ENCODE measurements around the gene FUOM.

Gene FUOM, protein sequence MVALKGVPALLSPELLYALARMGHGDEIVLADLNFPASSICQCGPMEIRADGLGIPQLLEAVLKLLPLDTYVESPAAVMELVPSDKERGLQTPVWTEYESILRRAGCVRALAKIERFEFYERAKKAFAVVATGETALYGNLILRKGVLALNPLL

DNA sequence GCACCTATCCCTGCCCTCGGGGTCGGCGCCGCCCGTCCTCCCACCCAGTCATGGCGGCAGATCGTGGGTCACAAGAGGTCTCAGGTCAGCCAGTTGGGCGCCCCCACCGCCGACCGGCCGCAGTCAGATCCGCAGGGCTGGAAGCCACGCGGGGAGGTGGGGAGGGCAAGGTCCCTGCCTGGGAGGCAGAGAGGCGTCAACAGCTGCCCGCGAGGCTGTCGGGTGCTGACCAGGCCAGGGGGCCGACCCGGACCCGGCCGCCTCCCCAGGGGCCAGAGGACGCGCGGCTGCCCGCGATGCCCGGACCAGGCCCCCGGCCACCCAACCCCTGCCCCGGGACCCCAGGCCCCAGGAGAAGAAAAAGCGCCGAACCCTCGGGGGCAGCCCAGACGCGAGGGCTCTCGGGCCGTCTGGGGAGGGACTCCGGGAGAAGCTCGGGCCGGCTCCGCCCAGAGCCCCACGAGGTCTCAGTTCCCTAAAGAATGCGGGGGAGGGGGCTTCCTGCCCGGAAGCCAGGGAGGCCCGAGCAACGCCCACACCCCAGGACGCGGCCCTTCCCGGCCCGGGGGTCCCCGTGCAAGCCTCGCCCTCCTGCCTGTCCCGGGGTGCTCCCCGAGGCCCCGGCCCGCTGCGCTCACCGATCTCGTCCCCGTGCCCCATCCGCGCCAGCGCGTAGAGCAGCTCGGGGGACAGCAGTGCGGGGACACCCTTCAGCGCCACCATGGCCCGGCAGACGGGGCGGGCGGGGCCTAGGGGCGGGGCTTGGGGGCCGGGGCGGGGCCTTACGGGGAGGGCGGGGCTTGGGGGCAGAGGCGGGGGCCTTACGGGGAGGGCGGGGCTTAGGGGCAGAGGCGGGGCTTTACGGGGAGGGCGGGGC, at the start of gene FUOM:
FUOM (minus strand) TSS at position 735 of the 877 bp plus-strand sequence; CDS start at position 723, 12 bp downstream.
- Histone ChIP-seq H3K4me1 (ENCODE audit: insufficient read depth, low read length) (no peaks in the 10 kb centered on the region), H3K9ac (ENCODE audit: low read depth, low read length) (peak within 1 kb of the TSS; percentile 91), H3K36me3 (ENCODE audit: insufficient read depth, low read length) (no peaks in the 10 kb centered on the region), H3K9me3 (ENCODE audit: control insufficient read depth, insufficient read depth, low read length) (no peaks in the 10 kb centered on the region)

DNA sequence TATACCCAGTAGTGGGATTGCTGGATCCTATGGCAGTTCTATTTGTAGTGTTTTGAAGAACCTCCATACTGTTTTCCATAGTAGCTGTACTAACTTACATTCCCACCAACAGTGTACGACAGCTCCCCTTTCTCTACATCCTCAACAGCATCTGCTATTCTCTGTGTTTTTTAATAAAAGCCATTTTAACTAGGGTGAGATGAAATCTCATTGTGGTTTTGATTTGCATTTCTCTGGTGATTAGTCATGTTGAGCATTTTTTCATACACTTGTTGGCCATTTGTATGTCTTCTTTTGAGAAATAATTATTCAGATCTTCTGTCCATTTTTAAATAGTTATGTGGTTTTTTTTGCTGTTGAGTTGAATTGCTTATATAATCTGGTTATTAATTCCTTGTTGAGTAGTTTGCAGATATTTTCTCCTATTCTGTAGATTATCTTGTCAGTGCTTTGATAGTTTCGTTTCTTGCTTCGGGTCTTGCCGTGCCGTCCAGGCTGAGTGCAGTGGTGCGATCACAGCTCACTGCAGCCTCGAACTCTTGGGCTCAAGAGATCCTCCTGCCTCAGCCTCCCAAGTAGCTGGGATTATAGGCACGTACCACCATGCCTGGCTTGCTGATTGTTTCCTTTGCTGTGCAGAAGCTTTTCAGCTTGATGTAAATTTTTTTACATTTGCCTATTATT, 48.2 kb upstream of the FUOM start:
- H3K9ac ChIP-seq (ENCODE audit: low read depth, low read length), result no peak overlapping the region
- H3K36me3 ChIP-seq (ENCODE audit: insufficient read depth, low read length), result peaks cover 10% of the 10 kb centered on the region

DNA sequence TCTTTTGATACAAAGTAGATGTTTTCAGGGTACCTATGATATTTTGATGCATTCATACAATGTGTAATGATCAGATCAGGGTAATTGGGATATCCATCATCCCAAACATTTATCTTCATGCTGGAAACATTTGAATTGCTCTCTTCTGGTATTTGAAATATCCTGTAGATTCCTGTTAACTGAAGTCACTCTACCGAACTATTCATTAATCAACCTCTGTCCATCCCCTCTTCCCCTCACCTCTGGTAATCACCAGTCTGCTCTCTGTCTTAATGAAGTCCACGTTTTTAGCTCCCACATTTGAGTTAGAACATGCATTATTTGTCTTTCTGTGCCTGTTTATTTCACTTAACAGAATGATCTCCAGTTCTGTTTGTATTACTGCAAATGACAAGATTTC, 47.5 kb upstream of the FUOM start:
- no peaks in the 10 kb centered on the region for H3K4me1 ChIP-seq (ENCODE audit: insufficient read depth, low read length)
- no peak overlapping the region for H3K9ac ChIP-seq (ENCODE audit: low read depth, low read length)
- H3K9me3 ChIP-seq (ENCODE audit: control insufficient read depth, insufficient read depth, low read length), result 0 out of 2 replicates have a peak, but pooled peaks cover 3% of the 10 kb centered on the region
- H3K36me3 ChIP-seq (ENCODE audit: insufficient read depth, low read length), result peaks cover 11% of the 10 kb centered on the region

More for the DNA sequence above, 48.2 kb upstream of the FUOM start:
- Histone ChIP-seq H3K9me3 (ENCODE audit: control insufficient read depth, insufficient read depth, low read length) (0 out of 2 replicates have a peak, but pooled peaks cover 3% of the 10 kb centered on the region), H3K4me1 (ENCODE audit: insufficient read depth, low read length) (no peaks in the 10 kb centered on the region)

DNA sequence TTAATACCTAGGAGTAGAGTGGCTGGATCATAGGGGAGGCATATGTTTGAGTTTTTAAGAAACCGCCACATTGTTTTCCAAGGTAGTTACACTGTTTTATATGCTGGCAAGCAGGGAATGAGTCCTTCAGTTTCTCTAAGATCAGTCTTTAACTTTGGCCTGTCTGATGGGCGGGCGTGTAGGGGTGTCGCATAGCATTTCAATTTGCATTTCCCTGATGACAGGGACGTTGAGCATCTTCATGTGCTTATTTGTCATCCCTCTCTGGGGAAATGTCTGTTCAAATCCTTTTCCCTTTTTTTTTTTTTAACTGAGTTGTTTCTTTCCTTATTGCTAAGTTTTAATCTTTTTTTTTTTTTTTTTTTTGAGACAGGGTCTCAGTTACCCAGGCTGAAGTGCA, 46.0 kb upstream of the FUOM start:
- Histone ChIP-seq H3K36me3 (ENCODE audit: insufficient read depth, low read length) (peaks cover 10% of the 10 kb centered on the region), H3K9ac (ENCODE audit: low read depth, low read length) (no peak overlapping the region), H3K4me1 (ENCODE audit: insufficient read depth, low read length) (no peaks in the 10 kb centered on the region), H3K9me3 (ENCODE audit: control insufficient read depth, insufficient read depth, low read length) (no peaks in the 10 kb centered on the region)

DNA sequence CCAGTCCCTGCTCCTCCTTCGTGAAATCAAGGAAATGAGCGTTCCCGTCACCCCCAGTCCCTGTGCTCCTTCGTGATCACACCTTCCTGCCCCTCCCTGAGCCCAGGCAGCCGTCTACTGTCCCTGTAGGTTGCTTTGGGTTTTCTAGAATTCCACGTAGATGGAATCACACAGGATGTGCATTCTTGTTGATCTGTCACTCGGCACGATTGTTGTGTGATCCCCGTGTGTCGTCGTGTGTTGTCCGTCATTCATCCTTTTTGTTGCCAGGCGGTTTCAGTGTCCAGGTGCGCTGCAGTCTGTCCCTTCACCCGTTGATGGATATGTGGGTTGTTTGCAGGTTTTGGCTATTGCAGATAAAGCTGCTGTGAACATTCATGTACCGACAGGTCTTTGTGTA, 45.5 kb upstream of the FUOM start:
- peaks cover 7% of the 10 kb centered on the region for H3K36me3 ChIP-seq (ENCODE audit: insufficient read depth, low read length)
- H3K4me1 ChIP-seq (ENCODE audit: insufficient read depth, low read length), result no peaks in the 10 kb centered on the region
- no peak overlapping the region for H3K9ac ChIP-seq (ENCODE audit: low read depth, low read length)
- H3K9me3 ChIP-seq (ENCODE audit: control insufficient read depth, insufficient read depth, low read length), result no peaks in the 10 kb centered on the region

DNA sequence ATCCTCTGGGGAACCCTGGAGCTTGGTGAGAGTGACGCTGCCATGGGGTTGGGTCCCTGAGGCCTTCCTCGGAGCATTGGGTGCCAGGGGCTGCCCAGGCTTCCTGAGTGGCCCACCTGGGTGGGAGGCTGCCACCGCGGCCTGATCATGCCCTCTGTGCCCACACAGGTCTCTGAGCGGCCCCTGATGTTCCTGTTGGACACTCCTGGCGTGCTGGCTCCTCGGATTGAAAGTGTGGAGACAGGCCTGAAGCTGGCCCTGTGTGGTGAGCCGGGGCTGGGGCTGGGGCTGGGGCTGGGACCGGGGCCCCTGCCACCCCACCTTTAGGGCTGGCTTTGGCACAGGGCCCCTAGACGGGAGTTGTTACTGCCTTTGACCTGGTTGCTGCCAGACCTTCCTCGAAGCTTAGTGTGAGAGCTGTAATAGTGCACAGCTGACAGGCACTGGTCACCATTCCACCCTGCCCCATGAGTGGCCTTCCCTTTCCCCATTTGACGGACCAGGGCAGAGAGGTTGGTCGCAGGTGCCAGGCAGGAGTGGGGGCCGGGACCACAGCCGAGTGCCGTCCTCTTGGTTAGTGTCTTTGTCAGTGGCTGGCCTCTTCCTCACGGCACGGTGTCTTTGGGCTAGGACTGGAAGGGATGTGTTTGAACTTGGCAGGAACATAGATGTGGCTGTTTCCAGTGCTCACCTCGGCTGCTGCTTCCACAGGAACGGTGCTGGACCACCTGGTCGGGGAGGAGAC, 44.3 kb upstream of the FUOM start:
- Histone ChIP-seq H3K9me3 (ENCODE audit: control insufficient read depth, insufficient read depth, low read length) (no peaks in the 10 kb centered on the region), H3K4me1 (ENCODE audit: insufficient read depth, low read length) (no peaks in the 10 kb centered on the region), H3K36me3 (ENCODE audit: insufficient read depth, low read length) (peaks cover 6% of the 10 kb centered on the region), H3K9ac (ENCODE audit: low read depth, low read length) (no peak overlapping the region)

DNA sequence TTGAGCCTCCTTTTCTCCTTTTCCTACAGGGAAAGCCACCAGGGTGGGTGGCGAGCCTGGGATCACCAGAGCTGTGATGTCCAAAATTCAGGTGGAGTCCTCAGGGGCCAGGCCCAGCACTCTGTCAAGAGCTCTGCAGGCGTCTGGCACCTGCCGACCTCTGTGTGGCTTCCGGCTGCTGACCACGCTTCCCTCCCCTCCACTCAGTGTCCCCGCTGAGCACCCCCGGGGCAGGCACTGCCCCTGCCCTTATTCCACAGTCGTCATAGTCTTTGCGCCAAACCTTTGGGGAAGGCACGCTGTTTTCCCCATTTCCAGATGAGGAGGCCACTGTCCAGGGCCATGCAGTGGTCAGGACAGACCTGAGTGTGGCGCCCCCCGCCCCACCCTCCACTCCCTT, 43.7 kb upstream of the FUOM start:
- no peak overlapping the region for H3K9ac ChIP-seq (ENCODE audit: low read depth, low read length)
- H3K36me3 ChIP-seq (ENCODE audit: insufficient read depth, low read length), result peaks cover 6% of the 10 kb centered on the region
- H3K4me1 ChIP-seq (ENCODE audit: insufficient read depth, low read length), result no peaks in the 10 kb centered on the region
- H3K9me3 ChIP-seq (ENCODE audit: control insufficient read depth, insufficient read depth, low read length), result no peaks in the 10 kb centered on the region

DNA sequence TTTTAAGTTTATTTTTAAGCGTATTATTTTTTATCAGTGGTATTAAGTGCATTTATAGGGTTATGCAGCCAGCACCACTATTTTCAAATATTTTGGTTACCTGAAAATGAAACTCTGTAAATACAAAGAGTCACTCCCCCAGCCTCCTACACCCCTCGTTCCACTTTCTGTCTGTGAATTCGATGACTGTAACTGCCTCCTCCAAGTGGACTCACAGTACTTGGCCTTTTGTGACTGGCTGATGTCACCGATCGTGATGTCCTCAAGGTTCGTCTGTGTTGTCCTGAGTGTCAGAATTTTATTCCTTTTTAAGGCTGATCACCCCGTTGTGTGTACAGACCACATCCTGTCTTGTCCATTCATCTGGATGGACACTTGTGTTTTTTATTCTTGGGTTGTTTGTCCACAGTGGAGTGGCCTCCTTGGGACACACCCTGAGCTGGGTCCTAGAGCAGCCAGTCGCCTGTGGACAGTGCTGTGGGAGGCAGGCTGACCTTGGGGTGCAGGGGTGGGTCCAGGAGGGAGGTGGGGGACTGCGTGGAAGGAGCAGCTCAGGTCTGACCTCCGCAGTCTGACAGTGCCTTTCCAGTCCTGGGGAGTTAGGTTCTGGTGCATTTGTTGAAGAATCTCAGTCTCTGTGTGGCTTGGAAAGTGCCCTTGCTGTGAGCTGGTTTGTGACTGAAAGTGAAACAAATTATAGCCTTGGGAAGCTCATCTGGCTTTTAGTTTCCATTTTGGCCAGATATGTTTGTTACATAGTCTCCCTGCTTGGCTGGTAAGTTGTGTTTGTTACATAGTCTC, 43.0 kb upstream of the FUOM start:
- H3K9ac ChIP-seq (ENCODE audit: low read depth, low read length), result no peak overlapping the region
- no peaks in the 10 kb centered on the region for H3K4me1 ChIP-seq (ENCODE audit: insufficient read depth, low read length)
- no peaks in the 10 kb centered on the region for H3K9me3 ChIP-seq (ENCODE audit: control insufficient read depth, insufficient read depth, low read length)
- peaks cover 6% of the 10 kb centered on the region for H3K36me3 ChIP-seq (ENCODE audit: insufficient read depth, low read length)

DNA sequence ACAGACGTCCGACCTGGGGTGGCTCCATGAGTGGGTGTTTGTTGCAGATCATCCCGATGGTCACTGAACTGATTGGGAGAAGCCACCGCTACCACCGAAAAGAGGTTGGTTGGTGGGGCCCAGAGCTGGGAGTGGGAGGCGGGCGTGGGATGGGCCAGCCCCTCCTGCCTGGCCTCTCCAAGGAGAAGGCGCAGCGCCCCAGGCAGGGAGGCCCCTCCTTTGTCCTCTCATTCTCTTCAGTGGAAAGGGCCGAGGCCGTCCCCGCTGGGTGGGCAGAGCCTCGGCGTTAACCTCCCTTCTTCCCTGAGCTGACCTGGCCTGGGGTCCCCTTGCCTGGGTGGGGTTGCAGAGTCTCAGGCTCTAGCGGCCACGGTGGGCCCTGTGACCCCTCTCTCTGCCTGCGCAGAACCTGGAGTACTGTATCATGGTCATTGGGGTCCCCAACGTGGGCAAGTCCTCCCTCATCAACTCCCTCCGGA, 41.3 kb upstream of the FUOM start:
- Histone ChIP-seq H3K9me3 (ENCODE audit: control insufficient read depth, insufficient read depth, low read length) (no peaks in the 10 kb centered on the region), H3K4me1 (ENCODE audit: insufficient read depth, low read length) (no peaks in the 10 kb centered on the region), H3K9ac (ENCODE audit: low read depth, low read length) (no peak overlapping the region), H3K36me3 (ENCODE audit: insufficient read depth, low read length) (peaks cover 4% of the 10 kb centered on the region)

DNA sequence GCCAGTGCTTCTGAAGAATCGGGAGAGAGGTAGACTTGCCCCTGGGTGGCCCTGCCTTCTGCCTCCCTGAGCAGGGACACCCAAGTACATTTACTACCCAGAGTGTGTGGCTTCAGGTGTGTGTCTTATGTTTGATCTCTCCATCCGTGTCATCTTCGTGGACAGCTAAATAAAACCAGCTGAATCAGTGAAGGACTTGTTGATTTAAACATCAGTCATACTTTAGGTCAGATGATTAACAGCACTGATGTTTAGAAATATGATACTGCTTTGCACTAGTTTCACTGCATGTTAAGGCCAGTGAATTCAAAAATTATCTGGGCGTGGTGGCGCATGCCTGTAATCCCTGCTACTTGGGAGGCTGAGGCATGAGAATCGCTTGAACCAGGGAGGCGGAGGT, 40.1 kb upstream of the FUOM start:
- Histone ChIP-seq H3K36me3 (ENCODE audit: insufficient read depth, low read length) (peaks cover 4% of the 10 kb centered on the region), H3K4me1 (ENCODE audit: insufficient read depth, low read length) (no peaks in the 10 kb centered on the region), H3K9me3 (ENCODE audit: control insufficient read depth, insufficient read depth, low read length) (no peaks in the 10 kb centered on the region), H3K9ac (ENCODE audit: low read depth, low read length) (no peak overlapping the region)

DNA sequence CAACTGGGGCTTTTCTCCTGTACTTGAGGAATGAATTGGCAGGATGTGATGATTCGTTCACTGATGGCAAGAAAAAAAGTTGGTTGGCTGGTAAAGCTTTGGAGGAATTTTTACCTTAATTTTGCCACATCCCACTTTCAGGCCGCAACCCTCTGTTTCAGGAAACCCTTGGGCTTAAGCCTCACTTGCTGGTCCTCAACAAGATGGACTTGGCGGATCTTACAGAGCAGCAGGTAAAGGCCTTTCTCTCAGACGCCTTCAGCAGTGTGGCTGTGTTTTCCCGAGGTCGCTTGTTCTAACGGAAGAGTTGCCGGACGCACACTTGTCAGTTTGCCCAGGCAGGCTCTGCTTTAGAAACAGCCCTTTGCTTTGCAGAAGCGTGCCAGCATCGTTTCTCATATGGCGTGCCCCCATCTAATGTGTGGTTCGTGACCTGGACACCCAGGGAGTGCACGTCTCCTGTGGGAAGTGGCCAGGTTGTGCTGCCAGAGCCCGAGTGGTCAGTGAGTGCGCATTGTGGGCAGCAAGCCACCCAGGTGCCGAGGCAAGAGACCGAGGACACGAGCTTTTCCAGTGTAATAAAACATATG, 38.3 kb upstream of the FUOM start:
- Histone ChIP-seq H3K9ac (ENCODE audit: low read depth, low read length) (no peak overlapping the region), H3K4me1 (ENCODE audit: insufficient read depth, low read length) (no peaks in the 10 kb centered on the region), H3K9me3 (ENCODE audit: control insufficient read depth, insufficient read depth, low read length) (no peaks in the 10 kb centered on the region), H3K36me3 (ENCODE audit: insufficient read depth, low read length) (peaks cover 4% of the 10 kb centered on the region)

DNA sequence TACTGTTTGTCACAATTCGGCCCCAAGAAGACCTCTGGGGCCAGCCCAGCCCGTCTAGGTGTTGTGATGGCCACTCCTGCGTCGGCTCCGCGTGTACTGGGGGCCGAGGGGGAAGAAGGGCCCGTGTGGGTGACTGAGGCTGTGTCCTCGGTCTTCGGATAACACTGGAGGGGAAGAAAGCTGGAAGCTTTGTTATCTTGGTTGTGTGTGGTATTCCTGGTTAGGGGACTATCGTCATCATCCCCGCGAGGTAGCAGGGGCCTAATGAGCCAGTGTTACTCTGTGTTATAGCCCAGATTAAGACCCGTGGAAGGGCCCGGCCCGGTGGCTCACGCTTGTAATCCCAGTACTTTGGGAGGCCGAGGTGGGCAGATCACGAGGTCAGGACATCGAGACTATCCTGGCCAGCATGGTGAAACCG, 37.0 kb upstream of the FUOM start:
- Histone ChIP-seq H3K9me3 (ENCODE audit: control insufficient read depth, insufficient read depth, low read length) (no peaks in the 10 kb centered on the region), H3K36me3 (ENCODE audit: insufficient read depth, low read length) (no peaks in the 10 kb centered on the region; the same call in none of the 2 replicates), H3K4me1 (ENCODE audit: insufficient read depth, low read length) (peaks cover 5% of the 10 kb centered on the region; the same call in 1 of the 2 replicates), H3K9ac (ENCODE audit: low read depth, low read length) (peak overlapping the region; percentile 88)

DNA sequence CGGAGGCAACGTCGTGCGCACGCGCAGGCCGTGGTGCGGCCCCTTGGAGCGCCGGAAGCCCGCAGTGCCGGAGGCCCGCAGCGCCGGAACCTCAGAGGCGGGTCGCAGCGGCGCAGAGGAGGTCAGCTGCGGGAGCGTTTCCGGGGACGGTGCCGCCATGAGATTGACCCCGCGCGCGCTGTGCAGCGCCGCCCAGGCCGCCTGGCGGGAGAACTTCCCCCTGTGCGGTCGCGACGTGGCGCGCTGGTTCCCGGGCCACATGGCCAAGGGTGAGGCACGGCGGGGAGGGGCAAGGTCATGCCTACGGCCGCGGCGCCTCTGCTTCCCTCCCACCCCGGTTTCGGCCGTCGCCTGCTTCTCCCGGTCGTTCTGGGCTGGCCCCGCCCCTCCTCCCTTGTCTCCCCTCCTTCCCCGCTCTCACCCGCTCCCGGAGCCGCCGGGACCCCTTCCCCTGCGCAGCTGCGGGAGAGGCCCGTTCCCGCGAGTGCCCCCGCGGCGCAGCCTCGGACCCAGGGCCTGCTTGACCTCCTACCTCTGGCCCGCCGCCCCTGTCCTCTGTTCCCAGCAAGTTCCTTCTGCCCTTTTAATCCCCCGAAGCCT, 36.3 kb upstream of the FUOM start, which contains the start of gene MTG1:
MTG1 (plus strand) TSS at position 94 of the 600 bp plus-strand sequence; CDS start at position 158, 64 bp downstream.
- peaks cover 5% of the 10 kb centered on the region; the same call in 1 of the 2 replicates for H3K4me1 ChIP-seq (ENCODE audit: insufficient read depth, low read length)
- H3K36me3 ChIP-seq (ENCODE audit: insufficient read depth, low read length), result no peaks in the 10 kb centered on the region; the same call in 1 of the 2 replicates
- no peaks in the 10 kb centered on the region for H3K9me3 ChIP-seq (ENCODE audit: control insufficient read depth, insufficient read depth, low read length)
- peak within 1 kb of the TSS; percentile 88 for H3K9ac ChIP-seq (ENCODE audit: low read depth, low read length)

Measured in ES-I3 (cell line).